HG02884 (cell line): ENCODE data around the gene ALG5.

Experiments
- ATAC-seq: cut with Tn5 transposase; IDR thresholded peaks from one replicate; pipeline ENCODE4 v1.9.1; 2021; ENCODE audit warnings: mild to moderate bottlenecking, moderate library complexity; ENCODE audit not compliant: unreplicated experiment

ALG5 gene

GRCh38 chr13:36915896-36916640 is 83.1 kb downstream of the ALG5 start:
- ATAC-seq, result no peak

DNA sequence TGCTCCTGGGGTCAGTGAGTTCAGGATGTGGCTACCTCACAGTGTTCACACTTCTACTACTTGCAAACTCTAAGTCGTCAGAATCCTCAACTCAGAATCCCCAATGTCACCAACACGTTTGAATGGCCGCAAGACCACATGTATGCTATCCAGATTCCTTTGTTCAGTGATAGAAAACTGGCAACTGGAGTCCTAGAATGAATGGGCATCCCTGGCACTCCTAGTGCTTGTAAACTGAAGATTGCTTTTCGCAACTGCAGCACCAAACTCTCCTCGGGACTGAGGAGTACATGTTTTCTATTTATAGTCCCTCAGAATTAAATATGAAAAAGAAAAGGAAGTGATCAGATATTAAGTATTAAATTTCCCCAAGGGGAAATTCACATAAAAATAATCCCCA is 84.0 kb downstream of the ALG5 start:
- no peak for ATAC-seq

DNA sequence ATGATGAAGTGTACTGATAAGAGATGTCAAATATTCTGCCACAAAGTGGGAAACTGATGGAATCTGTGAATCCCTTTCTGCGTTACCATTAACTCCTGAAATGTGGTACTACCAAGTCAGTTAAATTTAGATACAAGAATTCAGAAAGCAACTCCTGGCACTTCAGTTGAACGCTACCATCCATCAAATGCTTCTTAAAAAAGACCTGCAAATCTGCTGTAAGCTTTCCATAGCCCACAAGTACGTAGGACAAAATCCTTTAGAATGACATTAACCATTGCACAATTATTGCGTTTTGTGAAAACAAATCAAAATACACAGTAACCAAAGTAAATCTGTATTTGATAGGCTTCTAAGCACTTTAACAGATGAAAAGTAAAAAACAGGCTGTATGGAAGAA is 84.5 kb downstream of the ALG5 start:
- no peak for ATAC-seq

DNA sequence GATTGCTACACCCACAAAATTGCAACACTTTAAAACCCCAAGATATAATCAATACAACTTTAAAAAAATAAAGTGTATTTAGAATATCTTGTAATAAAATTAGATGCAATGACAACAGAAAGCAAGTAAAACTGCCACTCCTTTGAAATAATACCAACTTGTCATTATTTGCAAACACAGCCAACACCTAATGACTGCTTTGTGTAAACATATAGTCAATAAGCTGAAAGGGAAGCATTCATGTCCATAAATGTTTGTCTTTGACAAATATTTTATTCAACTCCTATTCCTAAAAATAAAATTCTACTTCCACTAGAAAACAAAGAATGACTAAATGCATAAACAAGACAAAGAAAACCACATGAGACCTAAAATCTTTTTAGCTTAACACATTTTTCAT is 85.7 kb downstream of the ALG5 start:
- no peak for ATAC-seq

DNA sequence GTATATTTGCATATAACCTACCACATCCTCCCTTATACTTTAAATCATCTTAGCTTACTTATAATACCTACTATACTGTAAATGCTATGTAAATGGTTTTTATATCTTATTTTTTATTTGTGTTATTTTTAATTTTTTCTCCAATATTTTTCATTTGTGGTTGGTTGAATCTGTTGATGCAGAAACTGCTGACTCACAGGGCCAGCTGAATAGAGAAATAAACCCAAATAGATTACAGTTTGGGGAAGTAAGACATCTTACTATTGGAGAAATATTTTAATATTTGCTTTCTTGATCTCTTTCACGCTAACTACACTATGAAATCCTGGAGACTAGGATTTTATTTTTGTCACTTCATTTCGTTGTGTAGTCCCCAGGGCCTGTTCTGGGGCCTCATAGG is 86.2 kb downstream of the ALG5 start:
- ATAC-seq, result no peak

- ATAC-seq, result no peak
Observed at GRCh38 chr13:36912369-36912768, 86.8 kb downstream of the ALG5 start.

GRCh38 chr13:36910545-36910944 is 88.6 kb downstream of the ALG5 start:
- ATAC-seq, result no peak

DNA sequence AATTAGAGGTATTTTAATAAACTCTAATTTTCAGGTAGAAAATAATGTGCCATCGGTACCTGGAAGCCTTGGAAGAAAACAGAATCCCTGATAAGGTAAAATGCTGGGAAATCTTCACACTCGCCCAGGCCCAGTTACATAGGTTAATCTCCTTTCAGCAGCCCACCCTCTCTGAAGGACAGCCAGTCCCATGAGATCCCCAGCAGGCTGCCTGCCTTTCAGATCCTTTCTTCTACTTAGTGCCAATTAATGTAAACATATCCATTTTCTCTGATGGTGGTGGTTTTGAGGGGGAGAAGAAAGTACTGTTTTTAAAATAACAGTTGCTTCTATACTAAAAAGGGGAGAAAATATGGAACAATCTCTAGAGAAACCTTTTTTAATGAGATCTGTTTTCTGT is 91.3 kb downstream of the ALG5 start:
- no peak for ATAC-seq

DNA sequence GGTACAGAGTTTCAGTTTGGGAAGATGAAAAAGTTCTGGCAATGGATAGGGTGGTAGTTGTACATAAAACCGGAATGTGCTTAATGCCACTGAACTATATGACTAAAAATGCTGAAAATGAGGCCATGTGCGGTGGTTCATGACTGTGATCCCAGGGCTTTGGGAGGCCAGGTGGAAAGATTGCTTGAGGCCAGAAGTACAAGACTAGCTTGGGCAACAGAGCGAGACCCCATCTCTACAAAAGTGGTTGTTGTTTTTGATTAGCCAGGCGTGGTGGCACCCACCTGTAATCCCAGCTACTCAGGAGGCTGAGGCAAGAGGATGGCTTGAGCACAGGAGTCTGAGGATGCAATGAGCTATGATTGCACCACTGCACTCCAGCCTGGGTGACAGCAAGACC is 91.9 kb downstream of the ALG5 start:
- ATAC-seq, result no peak

DNA sequence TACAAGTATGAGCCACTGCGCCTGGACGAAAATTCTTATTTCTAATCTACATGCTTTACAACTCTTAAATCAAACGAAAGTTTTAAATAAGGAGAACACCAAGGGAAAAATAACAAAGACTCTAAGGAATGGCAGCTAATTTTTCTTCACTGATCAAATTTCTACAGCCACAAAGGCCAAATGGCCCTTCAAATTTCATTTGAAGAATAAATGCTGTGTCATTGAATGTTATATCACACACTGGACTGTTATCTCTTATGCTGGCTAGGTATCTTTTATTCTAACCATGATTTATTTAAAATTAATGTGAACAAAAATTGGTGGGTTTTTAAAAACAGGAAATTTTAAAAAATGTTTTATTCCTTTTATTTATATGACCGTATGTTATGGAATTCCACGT is 93.2 kb downstream of the ALG5 start:
- no peak for ATAC-seq

DNA sequence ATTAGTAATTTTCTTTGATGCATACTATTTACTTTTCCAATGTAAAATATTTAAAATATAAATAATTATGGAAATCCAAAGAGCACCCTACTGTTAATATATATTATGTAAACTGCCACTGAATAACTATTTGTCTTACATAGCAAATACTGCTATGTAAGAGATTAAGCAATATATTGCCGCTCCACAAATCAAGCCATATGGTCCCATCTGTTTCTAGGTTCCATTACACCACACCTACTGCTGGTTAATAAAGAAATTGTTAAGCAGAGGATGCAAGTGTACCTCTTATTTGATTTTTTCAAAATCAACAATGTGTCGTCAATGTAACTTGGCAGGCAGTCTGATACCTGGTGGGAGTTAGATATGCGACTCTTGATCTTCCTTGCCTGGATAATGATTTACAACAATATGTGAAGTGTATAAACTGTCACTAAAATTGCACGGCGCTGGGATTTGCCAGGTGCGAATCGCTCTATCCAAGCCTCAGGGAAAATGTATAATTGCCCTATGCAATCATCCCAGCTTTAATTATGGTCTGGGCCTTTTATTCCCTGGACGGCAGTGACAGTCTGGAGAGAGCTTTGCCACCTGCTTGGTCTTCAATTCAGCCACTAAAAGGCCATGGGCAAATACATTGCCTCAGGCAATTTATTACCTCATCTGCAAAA is 95.1 kb downstream of the ALG5 start:
- no peak for ATAC-seq
